Epidermal melanocyte (primary cell): ENCODE results near the gene DNAJB14.
"Not testable (repeated sequence)": the region's sequence is repeated elsewhere in the genome, so short reads cannot be mapped to it uniquely, and the experiment has no call there.

Experiments used
- DNase-seq: peaks from one replicate; pipeline ENCODE4 v3.0.0; 2011; ENCODE audit warnings: low spot score; ENCODE audit not compliant: insufficient read length

The DNAJB14 gene

DNA sequence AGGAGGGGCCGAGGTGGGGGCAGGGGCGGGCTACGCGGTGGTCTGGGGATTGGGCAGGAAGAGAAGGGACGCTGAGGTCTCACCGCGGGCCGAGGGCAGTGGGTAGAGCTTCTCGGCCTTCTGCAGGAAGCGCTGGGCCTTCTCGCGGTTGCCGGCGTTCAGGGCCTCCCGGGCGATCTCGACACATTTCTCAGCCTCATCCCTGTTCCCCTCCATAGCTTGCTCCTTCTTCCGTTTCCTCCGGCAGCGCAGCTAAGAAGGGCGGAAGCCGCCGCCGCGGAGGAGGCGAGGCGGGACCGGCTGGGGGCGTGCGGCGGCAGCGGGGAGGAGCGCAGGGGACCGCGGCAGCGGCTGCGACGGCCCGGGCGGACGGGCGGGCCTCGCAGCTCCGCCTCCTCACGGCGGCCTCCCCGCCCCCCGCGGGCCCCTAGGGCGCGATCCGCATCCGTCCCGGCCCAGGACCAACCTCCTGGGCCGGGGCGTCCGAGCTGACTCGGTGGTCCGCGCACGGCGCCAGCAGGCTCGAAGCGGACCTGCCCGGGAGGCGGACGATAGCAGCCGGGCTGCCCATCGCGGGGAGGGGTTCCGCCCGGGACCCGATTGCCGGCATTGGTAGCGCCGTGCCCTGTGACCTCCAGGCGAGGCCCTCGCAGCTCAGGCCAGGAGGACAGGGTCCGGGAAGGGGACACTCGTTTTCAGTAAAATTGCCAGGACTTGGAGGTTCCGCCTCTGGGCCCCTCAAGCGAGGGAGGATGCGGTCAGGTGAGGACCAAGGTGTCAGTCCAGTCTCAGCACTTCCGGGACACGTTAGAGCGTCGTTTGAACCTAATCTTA lies at the start of gene DNAJB14:
TSS of gene DNAJB14 (minus strand) at position 263 of the 834 bp plus-strand sequence. CDS start at position 216, 47 bp downstream.
- peak; percentile 59 for DNase-seq

DNA sequence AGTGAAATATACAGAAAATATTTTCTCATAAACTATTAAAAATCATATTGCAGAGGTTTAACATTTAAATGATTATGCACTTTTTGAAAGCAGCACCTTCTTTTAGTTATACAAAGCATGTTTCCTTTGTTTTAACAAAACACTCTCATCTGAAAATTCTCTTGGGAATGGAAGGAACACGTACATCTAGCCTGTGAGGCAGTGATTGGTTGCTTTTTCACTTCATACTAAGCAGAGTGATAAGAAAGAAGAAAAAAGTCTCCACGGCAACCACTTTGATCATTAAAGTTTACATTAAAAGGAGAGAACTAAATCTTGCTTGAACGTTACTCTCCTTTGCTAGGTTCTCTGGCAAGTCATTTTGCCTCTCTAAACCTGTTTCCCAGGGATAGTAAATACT lies 45.3 kb upstream of the DNAJB14 start:
- DNase-seq: no peak

- no peak for DNase-seq
Measured at GRCh38 chr4:99987681-99988080, 41.3 kb upstream of the DNAJB14 start.

DNA sequence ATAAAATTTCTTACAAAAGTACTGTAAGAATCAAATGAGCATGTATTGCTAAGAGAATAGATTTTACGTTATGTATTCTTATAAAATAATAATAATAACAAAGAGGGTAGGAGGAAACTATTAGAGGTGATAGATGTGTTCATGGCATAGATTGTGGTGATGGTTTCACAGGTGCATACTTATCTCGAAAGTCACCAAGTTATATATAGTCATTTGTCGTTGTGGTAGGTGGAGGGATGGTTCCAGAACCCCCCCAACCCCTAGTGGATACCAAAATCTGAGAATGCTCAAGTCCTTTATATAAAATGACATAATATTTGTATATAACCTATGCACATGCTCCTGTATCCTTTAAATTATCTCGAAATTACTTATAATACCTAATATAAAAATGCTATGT lies 40.4 kb upstream of the DNAJB14 start:
- DNase-seq: no peak

DNA sequence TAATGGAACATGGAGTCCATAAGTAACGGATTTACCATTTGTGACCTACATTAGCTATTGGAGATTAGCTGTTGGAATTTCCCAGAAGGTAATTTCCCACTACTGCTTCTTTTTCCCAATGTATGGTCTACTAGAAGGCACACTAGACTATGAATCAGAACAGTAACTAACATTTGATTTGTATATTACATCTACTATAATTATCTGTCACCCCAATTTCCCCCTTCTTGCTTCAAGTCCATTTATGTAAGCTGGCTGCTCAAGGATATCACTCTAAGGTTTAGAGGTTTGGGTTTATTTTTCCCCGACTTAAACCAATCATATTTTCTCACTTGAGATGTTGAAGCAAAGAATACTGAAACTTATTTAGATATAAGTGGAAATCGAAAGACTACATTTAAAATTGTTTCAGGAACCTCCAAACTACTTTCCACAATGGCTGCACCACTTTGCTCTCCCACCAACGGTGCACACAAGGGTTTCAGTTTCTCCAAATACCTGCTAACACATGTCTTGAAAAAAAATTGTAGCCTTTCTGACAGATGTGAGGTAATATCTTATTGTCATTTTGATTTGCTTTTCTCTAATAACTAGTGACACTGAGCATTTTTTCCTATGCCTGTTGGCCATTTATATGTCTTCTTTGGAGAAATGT lies 37.0 kb upstream of the DNAJB14 start:
- no peak for DNase-seq

DNA sequence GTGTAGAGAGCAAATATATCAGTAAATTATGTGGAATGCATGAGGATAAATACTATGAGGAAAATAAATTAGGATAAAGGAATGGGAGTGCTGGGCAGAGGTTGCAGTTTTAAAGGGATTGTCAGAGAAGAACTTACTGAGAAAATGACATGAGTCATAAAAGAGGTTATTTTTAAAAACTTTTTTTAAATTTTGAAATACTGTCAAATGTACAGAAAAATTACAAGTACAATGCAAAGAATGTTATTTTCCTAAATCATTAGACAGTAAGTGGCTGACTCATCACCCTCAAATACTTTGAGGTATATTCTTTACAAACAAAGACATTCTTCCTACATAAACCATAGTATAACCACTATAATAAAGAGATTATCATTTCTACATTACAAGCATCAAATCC lies 33.5 kb upstream of the DNAJB14 start:
- no peak for DNase-seq

DNA sequence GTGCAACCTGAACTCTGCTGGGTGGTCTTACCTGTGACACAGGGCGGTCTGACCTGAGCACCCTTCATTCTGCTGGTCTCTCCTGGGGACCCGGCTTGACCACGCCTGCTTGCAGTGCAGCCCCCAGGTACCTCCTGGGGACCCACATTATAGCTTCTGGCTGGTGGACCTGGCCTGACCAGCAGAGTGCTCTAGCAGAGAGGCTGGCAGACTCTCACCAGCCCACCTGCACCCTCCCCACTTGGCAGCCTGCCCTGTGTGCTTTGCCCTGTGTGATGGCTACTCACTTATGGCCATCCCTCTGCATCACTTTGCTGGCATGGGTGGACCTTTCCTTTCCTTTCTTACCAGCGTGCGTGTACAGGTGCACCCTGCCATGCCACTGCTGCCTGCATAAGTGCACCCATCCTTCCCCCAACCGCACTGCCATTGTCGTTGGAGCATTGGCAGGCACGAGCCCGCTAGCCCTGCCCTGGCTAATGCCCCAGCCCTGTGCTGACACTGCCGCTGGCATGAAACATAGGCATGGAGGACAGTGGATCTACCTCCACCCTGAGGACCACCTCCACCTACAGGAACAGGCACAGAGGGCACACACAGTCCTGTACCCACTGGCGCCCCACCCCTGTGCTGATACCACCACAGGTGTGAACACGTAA lies 25.2 kb upstream of the DNAJB14 start:
- DNase-seq: no peak

- no peak for DNase-seq
Measured at GRCh38 chr4:99968330-99968729, 21.9 kb upstream of the DNAJB14 start.

DNA sequence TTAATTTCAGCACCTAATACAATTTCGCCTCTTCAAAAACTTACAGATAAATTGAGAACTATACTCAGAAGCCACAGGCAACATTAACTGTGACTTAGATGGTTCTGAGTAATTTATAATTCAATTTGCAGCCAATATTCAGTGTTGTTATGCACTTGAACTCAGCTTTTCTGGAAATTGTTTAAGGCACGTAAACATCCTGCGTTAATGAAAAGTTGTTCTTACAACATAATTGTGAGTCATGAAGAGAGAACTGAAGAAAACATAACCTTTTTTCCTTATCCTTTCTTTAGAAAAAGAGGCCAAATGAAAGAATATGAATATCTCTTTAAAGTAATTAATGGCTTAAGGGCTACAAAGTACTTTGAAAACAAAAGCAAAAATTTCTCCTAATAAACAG lies 20.3 kb upstream of the DNAJB14 start:
- no peak for DNase-seq

DNA sequence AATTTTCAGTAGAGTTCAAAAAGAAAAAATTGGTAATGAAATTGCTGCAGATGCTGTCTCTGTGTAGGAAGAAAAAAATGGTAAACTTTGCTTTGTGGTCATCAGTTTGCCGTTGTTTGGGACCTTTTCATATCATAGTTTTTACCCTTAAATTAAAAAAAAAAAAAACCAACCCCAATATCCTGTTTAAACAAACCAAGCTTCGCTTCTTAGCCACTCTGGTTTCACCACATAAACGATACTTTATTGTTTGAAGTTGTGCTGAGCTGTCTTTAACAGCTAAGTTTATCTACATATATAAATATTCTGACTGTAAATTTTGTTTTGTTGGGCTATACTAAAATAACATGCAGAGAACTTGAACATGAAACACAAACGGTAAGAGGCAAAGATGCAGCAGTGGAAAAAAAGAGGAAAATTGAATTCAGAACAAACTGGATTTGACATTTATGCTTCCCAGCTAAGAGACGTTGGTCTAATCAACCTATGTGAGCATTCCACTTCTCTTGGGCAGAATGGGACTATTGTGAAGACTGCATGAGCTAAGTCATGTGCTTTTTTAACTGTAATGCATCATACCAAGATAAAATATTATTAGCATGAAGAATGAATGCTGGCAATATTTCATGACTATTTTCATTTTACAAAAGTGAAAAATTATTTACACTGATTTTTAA lies 19.4 kb upstream of the DNAJB14 start:
- DNase-seq: peak; percentile 54

DNA sequence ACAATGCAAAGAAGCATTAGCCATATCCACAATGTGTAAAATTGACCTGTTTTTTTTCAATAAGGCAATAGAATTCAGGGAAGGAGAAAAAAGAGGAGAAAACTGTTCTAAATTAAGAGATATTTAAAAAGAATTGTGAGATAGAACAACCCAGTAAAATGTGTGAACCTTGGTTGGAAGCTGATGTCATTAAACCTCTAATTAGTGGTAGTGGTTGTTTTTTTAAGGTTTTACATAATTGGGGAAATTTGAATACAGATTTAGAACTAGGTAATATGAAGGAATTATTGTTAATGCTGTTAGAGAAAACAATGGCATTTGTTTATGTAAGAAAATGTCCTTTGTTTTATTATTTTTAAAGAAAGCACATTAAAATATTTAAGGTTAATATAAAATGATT lies 18.8 kb upstream of the DNAJB14 start:
- no peak for DNase-seq

- no peak for DNase-seq
Measured at GRCh38 chr4:99961711-99962110, 15.3 kb upstream of the DNAJB14 start.

DNA sequence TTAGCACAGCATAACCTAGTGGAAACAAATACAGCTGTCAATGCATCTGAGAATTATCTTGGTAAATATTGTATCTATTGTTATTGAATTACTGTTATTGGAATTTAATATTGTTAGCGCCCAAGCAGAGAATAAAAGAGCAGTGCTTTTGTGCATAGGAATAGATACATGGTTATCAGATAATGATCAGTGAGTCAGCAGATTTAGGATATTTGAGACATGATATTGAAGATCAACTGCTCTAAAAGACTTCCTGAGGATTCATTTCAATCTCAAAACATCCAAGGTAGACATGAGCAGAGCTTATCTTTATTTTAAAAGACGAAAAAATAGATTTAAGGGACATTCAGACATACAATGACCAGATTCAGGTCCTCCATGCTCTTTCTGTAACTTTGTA lies 14.2 kb upstream of the DNAJB14 start:
- no peak for DNase-seq

GRCh38 chr4:99958207-99958606 lies 11.8 kb upstream of the DNAJB14 start:
- not testable (repeated sequence) for DNase-seq

GRCh38 chr4:99950913-99951254 lies 4.5 kb upstream of the DNAJB14 start:
- no peak for DNase-seq

- peak; percentile 97 for DNase-seq
Measured at GRCh38 chr4:99949999-99950912, 3.8 kb upstream of the DNAJB14 start, which contains the start of gene H2AZ1. TSS of gene H2AZ1 (minus strand) at chr4:99950275. CDS start at chr4:99950170, 105 bp downstream.

DNA sequence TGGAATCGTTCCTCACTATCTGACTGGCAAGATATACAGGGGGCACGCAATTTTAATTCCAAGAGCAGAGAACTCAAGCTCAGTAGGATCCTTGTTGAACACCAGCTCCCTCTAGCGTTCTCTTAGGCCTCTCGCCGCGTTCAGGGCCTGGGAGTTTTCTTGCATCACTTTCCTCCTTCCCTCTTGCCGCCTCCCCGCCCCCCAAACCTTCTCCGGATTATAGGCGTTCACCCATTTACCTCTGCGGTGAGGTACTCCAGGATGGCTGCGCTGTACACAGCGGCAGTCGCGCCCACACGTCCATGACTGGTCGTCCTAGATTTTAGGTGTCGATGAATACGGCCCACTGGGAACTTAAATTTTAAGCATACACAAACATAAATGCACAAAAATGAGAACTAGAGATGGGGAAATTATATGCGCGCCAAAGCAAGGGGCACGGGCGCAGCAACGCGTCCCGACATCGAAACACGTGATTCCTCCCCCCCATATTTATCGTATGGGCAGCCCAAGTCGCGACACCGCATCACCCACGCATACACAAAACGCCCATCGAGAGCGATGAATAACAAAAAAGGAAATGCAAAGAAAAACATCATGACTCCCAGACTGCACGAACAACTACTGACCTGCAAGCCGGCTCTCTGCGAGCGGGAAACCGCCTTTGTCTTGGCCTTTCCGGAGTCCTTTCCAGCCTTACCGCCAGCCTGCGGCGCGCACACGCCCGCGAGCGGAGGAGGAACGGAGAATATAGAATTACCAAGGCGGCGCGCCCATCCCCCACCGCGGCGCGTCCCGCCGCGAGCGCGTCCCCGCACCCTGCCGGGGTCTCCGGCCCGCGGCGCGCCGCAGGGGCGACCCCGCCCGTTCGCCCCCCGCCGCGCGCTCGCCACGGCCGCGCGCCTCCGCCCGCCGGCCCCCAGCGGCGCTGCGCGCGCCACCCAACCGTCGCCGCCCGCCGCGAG lies 2.9 kb upstream of the DNAJB14 start:
- peak; percentile 77 for DNase-seq

DNA sequence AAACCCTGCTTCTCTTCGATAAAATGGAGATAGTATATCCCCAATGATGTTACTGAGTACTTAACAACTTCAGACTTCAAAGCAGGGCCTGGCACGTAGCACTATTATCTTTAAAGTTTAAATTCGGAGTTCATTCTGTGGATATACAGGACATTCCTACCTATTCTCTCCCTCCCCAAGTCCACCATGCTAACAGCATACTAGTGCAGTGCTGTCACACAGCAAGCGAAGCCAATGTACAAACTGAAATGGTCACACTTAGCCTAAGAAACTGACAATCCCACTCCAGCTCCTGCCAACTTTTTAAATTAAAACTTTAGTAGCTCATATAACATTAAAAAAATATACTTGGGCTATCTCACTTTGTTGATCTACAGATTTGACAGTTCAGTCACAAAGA lies 1.2 kb upstream of the DNAJB14 start:
- DNase-seq: no peak

GRCh38 chr4:99947190-99947578 lies 766 bp upstream of the DNAJB14 start:
- DNase-seq: no peak
